DMS 273 treated with DMSO at 0.1 percent for 48 hours (cell line): Measurements from ENCODE around the gene PTPRN2.
"Not testable (repeated sequence)": the region's sequence is repeated elsewhere in the genome, so short reads cannot be mapped to it uniquely, and the experiment has no call there.

Source experiments
- DNase-seq: peaks from one replicate; lab custom pipeline; 2025; lab: John Stamatoyannopoulos, UW

Gene PTPRN2

DNA sequence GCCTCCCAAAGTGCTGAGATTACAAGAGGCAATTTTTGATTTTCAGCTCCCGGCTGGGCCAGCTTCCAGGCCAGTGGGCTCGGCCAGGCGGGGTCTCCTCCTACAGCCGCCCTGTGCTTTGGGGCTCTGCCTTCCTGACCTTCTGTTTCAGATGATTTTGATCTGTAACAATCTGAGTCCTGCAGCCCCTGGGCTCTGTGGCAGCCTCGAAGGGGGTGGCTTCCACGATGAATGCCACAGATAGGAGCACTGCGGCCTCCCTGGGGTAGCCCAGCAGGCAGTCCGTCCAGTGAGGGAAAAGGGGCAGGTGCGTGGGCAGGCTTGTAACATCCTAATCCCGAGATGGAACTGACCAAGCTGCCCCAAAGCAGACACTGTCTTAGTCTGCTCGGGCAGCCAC, 1073.3 kb downstream of the PTPRN2 start:
- DNase-seq: no peak

DNA sequence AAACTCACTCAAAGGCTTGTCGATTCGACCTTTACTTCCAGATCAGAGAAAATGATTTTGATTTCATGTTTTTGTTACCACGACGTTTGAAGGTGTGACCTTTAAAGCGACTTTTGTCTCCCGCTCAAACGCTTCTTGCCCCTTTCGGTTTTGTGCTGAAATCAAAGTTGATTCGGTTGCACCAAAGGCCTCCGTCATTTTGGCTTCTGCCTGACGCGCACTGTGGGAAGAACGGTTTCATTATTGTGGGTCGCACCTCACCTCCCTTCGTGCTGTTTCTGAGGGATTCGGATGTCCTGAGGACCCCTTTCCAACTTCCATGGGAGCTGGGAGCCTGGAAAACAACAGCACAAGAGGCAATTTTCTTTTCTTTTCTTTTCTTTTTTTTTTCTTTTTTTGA, 1073.9 kb downstream of the PTPRN2 start:
- no peak for DNase-seq

DNA sequence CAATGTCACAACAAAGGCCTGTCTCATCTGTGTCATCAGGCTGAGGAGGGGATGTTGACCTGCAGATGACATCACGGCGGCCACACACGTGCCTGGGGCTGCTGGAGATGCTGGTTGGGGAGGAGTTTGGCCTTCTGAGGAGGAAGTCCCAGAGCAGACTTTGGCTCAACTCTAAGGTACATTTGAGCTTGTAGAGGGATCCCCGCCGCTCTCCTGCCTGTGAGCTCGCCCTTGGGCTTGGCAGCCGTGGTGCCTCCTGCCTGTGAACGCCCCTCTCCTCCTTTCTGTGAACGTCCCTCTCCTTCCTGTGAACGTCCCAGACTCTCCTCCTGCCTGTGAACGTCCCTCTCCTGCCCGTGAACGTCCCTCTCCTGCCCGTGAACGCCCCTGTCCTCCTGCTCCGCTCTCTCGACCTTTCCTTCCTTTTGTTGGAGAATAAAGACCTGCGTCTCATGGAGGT, 1074.4 kb downstream of the PTPRN2 start:
- no peak for DNase-seq

DNA sequence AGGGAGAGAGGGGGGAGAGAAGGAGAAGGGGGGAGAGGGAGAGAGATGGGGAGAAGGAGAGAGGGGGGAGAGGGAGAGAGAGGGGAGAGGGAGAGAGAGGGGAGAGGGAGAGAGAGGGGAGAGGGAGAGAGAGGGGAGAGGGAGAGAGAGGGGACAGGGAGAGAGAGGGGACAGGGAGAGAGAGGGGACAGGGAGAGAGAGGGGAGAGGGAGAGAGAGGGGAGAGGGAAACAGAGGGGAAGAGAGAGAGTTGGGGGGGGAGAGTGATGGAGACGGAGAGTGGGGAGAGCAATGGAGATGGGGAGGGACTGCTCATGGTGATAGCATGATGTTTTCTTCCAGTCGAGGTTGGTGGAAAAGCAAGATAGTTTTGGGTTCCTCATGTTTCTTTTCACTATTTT, 1078.4 kb downstream of the PTPRN2 start:
- DNase-seq: no peak

DNA sequence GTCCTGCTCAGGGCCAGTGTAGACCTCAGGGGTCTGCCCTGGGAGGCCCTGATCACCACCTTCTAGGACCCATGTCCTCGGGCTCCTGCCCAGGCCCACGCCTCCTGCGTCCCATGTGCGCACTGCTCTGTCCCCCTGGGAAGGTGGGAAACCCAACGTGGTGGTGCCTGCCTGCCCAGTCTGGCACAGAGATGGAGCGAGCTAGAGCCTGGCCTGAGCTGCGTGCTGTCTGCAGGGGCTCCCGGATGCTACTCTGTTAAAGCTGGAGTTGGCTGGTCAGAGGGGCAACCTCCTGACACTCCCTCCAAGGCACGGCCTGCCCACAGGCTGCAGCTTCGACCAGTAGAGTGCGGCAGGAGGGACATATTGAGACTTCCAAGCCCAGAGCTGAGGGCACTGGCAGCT, 1079.1 kb downstream of the PTPRN2 start:
- no peak for DNase-seq

DNA sequence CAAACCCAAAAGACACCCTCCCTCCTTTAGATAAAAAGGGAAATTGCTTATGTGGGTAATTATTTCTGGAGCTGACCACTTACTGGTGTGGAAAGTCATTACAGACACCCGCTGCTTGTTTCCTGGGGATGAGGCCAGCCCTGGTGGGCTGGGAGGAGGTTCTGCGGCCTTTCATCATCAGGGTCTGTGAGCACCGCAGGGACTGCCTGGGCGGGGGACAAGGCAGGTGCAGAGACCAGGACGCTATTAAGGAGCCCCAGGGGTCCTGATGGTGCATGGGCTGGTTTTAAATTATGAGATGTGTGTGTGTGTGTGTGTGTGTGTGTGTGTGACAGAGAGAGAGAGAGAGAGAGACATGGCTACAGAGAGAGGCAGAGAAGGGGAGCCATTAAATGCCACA, 1079.6 kb downstream of the PTPRN2 start:
- DNase-seq: no peak

DNA sequence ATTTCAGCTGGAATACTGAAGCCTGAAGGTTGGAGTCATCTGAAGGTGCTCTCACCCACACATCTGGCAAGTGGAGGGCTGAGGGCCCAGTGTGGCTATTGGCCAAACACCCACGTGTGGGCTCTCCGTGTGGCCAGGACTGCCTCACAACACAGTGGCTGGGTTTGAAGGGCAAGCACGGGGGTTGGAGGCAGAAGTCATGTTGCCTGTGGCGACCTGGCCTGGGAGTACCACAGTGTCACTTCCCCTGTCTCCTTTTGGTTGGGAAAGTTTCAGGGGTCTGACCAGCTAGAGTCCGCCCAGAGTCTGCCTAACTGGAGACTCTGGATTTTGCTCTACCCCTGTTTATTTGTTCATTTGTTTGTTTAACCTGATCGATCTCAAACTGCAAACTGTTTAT, 1081.4 kb downstream of the PTPRN2 start:
- DNase-seq: no peak

DNA sequence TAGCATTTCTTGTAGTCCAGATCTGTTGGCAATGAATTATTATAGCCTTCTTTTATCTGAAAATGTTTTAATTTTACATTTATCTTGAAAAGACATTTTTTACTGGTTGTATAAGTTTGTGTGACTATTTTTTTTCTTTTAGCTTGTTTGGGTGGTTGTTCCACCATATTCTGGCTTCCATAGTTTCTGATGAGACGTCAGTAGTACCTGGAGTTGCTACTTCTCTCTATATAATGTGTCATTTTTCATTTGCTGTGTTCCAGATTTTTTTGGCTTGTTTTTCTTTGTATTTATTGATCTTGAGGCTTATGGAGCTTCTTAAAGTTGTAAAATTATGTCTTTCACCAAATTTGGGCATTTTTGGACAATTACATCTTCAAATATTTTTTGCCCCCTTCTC, 1082.0 kb downstream of the PTPRN2 start:
- DNase-seq: no peak

DNA sequence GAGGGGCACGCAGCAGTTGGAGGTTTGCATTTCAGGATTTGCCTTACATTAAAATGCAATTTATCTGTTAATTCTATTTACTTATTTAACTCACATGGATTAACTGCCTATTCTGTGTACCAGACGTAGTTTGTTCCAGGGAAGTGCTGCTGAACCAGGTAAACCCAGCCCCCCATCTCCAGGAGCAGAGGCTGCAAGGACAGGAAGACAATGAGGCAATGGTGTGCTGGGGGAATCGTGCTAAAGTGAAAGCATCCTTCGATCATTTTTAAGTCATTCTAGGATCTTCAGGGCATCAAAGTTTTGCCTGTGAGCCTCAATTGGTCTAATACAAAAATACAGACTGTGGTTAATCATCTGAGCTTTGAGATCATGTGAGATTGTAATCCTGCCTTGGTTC, 1084.4 kb downstream of the PTPRN2 start:
- no peak for DNase-seq

DNA sequence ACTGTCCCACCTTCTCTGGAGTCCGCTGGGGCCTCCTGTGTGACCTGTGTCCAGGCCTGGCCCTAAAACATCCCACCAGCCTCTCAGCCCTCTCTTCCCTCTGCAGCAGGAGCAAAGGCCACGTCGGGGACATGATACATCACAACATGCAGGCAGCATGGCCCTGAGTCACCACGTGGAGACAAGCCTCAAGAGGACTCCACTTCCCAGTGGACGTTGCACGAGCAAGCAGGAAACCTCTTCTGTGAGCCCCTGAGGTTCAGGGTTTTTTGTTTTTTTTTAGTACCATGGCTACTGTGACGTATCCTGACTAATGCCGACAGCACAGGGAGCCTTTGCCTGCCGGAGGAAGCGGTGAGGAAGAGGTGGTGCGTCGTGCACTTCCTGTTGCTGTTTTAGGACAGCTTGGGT, 1084.9 kb downstream of the PTPRN2 start:
- no peak for DNase-seq

DNA sequence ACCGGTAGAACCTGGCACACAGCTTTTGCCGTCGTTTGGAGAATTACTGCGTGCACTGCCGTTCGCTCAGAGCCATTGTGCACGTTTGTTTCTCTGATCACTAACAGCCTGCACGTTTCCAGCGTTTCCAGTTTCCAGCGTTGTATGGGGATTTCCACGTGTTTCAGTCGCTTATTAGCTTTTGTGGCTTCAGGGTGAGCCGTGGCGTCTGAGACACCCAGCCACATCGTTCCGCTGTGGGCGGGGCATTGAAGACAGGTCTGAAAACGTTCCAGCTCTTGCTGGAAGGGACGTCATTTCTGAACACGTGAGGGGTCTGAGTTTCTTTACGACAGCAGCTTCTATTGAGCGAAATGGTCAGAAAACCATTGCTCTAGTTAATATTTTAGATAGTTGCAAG, 1086.0 kb downstream of the PTPRN2 start:
- DNase-seq: no peak

DNA sequence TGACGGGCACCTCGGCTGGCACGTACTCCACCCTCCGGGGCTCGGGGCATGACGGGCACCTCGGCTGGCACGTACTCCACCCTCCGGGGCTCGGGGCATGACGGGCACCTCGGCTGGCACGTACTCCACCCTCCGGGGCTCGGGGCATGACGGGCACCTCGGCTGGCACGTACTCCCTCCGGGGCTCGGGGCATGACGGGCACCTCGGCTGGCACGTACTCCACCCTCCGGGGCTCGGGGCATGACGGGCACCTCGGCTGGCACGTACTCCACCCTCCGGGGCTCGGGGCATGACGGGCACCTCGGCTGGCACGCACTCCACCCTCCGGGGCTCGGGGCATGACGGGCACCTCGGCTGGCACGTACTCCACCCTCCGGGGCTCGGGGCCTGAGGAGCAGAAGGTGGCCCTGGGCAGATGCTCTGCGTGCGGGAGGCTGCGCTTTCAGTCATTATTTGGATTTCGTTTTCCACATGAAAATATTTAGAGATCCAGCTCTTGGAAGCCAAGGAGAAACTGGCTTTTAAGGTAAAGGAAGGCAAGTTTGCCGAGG, 1086.6 kb downstream of the PTPRN2 start:
- not testable (repeated sequence) for DNase-seq

DNA sequence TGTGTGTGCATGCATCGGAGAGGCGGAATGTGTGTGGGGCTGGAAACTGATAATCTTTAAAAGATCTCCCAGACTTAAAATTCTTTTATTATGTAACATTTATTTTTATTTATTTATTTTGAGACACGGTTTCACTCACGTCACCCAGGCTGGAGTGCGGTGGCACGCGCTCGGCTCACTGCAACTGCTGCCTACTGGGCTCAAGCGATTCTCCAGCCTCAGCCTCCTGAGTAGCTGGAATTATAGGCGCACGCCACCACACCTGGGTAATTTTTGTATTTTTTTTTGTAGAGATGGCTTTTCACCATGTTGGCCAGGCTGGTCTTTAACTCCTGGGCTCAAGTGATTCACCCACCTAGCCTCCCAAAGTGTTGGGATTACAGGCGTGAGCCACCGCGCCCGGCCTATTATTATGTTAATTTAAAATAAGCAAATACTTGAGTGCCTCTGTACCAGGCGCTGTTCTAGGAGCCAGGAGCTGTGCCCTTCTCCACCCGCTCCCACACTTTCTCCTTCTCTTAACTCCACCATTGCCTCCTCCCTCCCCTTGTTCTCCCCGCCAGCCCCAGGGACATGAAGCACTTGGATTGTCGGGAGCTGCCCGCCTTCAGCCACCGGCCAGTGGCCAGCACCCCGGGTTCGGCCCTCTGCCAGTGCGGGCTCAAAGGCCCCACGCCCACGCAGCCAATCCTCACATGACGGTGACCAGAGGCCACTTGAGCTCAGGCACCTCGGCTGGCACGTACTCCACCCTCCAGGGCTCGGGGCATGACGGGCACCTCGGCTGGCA, 1087.3 kb downstream of the PTPRN2 start:
- DNase-seq: no peak

DNA sequence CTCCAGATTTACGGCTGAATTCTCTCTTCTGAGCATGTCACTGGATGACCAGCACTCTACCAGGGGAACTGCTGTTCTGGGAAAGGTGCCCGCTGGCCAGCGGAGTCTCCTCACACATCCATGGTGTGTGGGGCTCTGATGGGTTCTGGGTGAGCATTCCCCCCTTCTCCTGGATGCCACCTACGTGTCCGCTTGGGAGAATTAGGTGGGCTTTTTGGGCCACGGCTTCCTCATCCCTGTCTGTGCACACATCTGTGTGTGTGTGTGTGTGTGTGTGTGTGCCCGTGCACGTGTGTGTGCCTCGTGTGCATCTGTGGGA, 1087.8 kb downstream of the PTPRN2 start:
- DNase-seq: no peak

DNA sequence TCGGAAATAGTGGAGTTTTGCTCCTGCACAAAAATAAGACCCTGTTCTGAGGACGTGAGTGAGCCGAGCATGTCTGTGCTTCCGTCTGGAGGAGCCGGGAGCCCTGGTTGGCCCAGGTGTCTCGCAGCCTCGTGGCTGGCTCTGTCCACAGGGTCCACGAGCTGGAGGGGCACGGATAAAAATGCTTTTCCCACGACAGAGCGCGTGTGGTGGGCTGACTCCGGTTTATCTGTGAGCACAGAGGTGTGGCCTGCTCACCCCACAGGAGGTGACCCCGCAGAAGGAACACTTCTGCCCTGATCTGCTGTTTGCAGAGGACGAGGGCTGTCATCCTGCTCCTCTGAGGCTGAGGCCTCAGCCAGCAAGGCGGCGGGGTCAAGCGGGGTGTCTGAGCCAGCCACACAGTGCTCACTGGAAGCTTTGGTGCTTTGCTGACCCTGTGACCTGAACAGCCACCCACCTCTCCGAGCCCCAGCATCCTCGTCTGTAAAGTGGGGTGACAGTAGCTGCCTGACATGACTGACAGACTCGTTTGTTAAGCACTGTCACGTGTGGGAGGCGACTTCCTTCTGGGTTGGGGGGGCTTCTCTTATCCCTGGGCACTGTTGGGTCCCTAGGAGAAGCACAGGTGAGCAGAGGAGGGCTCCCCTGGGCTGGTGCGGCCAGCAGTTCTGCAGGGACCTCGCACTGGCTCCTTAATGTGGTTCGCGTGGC, 1088.3 kb downstream of the PTPRN2 start:
- no peak for DNase-seq

DNA sequence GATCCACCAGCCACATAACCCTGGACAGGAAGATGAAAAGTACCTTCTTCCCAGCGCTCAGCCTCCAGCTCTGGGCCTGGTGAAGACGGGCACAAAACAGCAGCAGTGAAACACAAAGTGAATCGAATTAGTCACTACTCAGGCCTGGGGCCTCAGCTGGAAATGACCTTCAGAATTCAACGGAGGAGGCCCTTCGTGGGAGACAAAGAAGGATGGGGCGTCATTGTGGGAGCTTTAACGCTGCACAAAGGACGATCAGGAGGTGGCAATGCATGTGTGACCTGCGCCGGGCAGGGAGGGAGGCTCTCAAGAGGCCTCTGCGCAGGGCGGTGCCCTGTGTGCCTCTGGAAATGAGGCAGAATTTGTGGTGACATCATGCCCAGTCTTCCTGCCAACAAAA, 1089.0 kb downstream of the PTPRN2 start:
- no peak for DNase-seq

DNA sequence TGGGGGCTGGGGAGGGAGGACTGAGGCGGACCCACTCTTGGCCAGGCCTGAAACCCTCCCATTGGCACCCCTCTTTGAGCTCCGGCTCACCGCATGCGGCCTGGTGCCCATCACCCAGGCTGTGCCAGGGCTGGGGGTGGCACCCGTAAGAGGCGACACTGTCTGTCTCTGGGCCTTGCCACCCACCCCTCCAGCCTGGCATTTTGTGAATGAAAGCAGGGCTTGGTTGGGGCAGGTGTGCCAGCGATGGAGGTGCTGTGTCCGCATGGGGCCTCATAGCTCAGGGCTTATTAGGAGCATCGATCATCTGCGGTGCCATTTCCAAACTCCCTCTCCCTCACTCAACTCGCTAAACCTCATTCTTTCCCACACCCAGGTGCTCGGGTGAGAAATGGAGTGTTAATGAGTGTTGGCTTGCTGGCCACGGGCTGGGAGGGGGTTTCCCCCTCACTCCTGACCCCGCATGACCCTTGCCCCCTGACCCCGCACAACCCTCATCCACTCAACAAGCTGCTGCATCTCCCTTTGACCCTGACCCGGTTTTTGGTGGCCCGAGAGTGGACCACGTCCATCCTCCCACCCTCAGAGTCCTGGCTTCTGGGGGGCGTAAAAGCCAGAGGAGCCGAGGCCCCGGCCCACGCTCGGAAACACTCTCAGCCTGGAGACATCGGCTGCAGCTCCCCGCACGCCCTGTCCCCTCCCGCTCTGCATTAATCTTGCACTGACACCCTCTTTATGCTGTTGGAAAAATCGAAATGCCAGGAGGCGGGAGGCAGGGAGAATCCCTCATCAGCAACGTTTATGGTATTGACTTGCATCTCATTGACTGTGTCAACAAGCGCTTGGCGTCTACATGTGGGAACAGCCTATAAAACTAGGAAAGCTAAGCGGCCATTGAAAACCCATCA, 1089.6 kb downstream of the PTPRN2 start:
- DNase-seq: no peak

DNA sequence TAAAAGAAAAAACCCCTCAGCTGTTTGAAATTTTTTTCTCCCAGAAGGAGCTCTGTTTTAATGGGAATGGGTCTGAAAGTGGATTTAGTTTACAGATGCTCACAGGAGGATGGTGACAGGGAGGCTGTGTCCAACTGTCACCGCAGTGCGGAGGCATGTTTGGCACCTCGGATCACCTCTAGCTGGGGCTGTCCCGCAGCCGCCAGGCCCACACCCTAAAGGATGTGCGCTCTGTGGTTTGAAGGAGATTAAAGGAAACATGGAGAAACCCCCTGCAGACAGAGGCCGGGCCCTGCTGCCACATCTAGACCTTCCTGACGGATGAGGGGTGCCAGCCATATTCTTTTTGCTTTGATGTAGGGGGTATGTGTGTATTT, 1090.3 kb downstream of the PTPRN2 start:
- DNase-seq: no peak

DNA sequence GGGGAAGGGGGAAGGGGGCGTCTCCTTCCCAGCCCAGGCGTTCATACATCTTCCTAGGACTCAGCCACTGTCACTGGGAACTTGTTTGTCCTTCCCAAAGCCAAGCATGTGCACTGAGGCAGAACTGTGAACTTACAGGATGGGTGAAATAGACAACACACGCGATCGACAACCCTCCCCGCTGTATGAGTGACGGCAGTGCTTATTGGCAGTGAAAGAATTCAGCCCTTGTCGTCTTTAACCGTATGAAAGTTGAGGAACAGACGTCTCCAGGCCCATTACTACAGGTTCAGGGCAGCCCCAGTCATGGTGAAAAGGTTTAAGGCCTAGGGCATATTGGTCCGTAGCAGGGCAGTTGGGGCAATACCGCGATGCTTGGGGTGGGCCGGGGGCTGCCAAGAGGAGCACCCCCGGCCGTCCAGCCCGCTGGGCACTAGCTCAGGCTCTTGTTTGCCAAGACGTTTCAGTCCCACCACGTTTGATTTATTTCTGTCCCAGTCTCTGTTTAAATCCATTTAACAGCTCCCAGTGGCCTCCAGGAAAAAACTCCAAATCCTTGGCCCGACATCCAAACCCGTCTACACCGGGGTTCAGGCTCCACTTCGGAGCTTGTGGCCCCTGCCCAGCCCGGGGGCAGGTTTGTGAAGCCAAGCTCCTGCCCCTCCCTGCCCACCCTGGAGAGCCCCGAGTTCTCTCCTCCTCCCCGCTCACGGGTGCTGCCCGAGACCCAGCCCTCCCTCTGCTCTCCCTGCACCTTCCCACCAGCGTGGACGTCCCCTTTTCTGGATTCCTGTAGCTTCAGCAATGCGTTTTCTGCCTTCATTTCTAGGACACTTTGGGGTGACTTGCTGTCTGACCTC, 1091.0 kb downstream of the PTPRN2 start:
- no peak for DNase-seq

DNA sequence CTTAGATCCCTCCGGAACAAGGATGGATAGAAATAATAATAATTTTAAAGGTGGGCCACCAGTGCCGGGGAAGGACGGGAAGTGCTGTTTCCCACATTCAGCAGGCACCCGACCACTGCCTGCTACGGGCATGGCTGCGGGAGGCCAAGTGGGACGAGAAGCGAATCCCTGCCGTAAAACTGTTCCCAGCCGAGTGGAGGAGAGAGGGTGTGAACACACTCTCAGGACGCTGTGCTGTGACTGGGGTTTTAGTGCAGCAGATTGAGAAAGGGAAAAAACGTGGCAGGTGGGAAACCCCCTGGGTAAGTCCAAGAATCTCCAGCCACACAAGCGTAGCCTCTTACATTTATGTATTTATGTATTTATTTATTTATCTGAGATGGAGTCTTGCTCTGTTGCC, 1092.0 kb downstream of the PTPRN2 start:
- no peak for DNase-seq

DNA sequence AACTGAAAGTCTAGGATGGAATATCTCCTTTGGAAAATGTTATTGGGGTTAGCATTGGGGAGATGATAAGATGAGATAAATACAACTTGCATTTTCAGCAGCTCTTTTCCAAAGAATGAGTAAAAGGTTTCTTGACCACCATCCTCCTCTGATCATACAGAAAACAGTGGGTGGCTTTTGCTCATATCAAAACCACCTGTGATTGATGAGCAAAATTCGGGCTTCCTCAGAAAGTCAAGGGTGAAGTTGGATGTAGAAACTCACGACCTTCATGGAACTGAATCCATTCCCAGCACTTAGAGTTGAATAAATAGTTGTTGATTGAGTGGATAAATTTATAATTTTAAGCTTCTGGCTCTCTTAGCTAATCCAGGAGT, 1092.5 kb downstream of the PTPRN2 start:
- no peak for DNase-seq
